Activated T-helper 1 cell treated with anti-CD3 and anti-CD28 coated beads, Interleukin-12 subunit alpha, Interleukin-12 subunit beta, Interleukin-2, Interleukin-4 antibody, amounts not matched to agents 30 ng/mL and 10 ng/mL and 1 ng/mL, durations not matched to agents 14 hours and 24 hours and 36 hours (primary cell): ENCODE results near the gene PHLDB1. TPM values are rescaled to one million over a fixed set of nuclear protein-coding genes. Genes with fewer than 3 reads are reported as not detected.
"Not testable (repeated sequence)": the region's sequence is repeated elsewhere in the genome, so short reads cannot be mapped to it uniquely, and the experiment has no call there.

Source experiments
- DNase-seq: peaks from one replicate; pipeline ENCODE4 v3.0.0; 2021; ENCODE audit warnings: low spot score
- H3K27ac Mint-ChIP-seq: one replicate; pipeline ENCODE4 v1.8.0; 2021; ENCODE audit warnings: mild to moderate bottlenecking, mixed read lengths
- H3K27me3 Mint-ChIP-seq: one replicate; pipeline ENCODE4 v1.8.0; 2022; ENCODE audit warnings: mild to moderate bottlenecking, moderate library complexity, mixed read lengths; ENCODE audit not compliant: insufficient read depth
- H3K36me3 Mint-ChIP-seq: one replicate; pipeline ENCODE4 v1.8.0; 2021; ENCODE audit warnings: low read depth, mixed read lengths
- H3K4me1 Mint-ChIP-seq: one replicate; pipeline ENCODE4 v1.8.0; 2021; ENCODE audit warnings: low read depth, mixed read lengths
- H3K4me3 Mint-ChIP-seq: one replicate; pipeline ENCODE4 v1.8.0; 2021; ENCODE audit warnings: mild to moderate bottlenecking, moderate library complexity, mixed read lengths
- H3K9me3 Mint-ChIP-seq: one replicate; pipeline ENCODE4 v1.8.0; 2021; ENCODE audit warnings: mixed read lengths
- intact Hi-C: fragments of 100-400 bp; cut with micrococcal nuclease; formaldehyde crosslinking; loops from one replicate; pipeline ENCODE4 v1.15.1; 2024
- total RNA-seq: library from RNA; stranded (reverse); gene quantifications from 2 replicates; pipeline ENCODE4 v1.2.3, GENCODE V29; 2022

Gene PHLDB1
- total RNA-seq, 1 donor from 2014 or later: 1.4 TPM

- peaks cover 23% of the 10 kb centered on the region for H3K4me1 Mint-ChIP-seq
- peak overlapping the region; percentile 83 for H3K4me3 Mint-ChIP-seq
- peak overlapping the region; percentile 69 for H3K27ac Mint-ChIP-seq
- H3K36me3 Mint-ChIP-seq: peaks cover 7% of the 10 kb centered on the region
- DNase-seq: peak; percentile 57
- H3K9me3 Mint-ChIP-seq: no peaks in the 10 kb centered on the region
- intact Hi-C loops: loop anchor here (5.0 kb wide), 1 partner anchor 319 kb away; the partner anchor contains the start of gene BCL9L
- H3K27me3 Mint-ChIP-seq: peaks cover 23% of the 10 kb centered on the region
Observed at GRCh38 chr11:118608360-118609227, 1.2 kb downstream of the PHLDB1 start.

DNA sequence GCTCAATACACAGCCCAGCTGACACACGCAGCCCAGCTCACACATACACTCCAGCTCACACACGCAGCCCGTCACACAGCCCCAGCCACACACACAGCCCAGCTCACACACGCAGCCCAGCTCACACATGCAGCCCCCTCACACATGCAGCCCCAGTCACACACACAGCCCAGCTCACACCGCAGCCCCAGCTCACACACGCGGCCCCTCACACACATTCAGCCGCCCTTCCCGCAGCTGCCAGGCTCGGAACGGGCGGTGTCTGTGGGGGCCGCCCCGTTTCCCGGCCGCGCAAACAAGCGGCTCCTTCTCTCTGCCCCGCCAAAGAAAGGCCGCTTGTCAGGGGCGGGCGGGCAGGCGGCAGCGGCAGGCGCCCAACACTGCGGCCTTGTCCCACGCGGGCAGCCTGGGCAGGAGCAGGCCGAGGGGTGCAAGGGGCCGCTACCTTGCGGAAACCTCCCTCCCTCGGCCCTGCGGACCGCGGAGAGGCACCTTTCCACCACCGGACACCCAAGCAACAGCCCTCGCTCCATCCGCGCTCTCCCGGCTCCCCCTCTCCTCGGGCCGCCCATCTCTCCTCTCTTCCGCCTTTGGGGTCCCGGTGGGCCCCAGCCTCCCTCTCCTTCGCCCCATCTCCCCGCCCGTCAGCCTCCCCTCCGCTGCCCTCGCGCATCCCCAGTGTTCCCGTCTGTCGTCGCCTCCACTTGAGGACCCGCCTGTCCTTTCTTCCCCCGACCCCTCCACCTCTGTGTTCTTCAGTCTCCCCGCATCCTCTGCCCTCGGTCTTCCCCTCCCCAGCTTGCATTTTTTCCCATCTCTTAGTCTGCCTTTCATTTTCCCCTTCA lies 2.2 kb downstream of the PHLDB1 start:
- no peak for DNase-seq
- Mint-ChIP-seq H3K4me3 (peak overlapping the region; percentile 83), H3K9me3 (no peaks in the 10 kb centered on the region), H3K27me3 (peaks cover 23% of the 10 kb centered on the region), H3K36me3 (peaks cover 5% of the 10 kb centered on the region), H3K27ac (peak overlapping the region; percentile 69), H3K4me1 (peaks cover 23% of the 10 kb centered on the region)
- intact Hi-C loops: loop anchor here (2.0 to 5.0 kb wide), 2 partner anchors 318 to 465 kb away; partner anchors contain the start of gene BCL9L

DNA sequence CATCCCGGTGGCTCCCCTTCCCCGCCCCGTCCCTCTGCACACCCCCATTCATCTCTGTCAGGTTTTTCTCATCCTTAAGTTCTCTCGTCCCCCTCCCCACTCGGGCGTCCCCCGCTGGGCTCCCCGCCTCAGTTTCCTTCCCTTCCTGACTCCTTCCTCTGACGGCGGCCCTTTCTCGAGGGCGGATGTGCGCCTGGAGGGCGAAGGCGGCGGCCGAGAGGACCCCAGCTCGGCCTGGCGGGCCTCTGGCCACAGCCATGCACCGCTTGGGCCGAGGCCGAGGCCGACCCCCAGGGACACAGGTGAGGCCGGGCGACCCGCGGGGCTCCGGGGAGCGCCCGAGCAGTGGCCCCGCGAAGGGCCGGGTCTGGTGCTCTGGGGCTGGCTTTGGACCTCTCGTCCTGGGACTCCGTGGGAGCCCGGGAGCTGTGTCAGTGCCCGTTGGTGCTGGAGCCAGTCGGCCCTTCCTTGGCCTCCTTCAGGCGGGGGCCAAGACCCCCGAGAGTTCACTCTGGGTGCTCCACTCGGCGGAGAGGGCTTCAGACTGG lies 2.9 kb downstream of the PHLDB1 start:
- peaks cover 5% of the 10 kb centered on the region for H3K36me3 Mint-ChIP-seq
- peak overlapping the region; percentile 74 for H3K4me3 Mint-ChIP-seq
- H3K27ac Mint-ChIP-seq: peak overlapping the region; percentile 67
- H3K4me1 Mint-ChIP-seq: peaks cover 23% of the 10 kb centered on the region
- intact Hi-C loops: loop anchor here (2.0 kb wide), 1 partner anchor 465 kb away; no protein-coding TSS in a partner anchor
- H3K9me3 Mint-ChIP-seq: no peaks in the 10 kb centered on the region
- H3K27me3 Mint-ChIP-seq: peaks cover 23% of the 10 kb centered on the region
- DNase-seq: no peak

DNA sequence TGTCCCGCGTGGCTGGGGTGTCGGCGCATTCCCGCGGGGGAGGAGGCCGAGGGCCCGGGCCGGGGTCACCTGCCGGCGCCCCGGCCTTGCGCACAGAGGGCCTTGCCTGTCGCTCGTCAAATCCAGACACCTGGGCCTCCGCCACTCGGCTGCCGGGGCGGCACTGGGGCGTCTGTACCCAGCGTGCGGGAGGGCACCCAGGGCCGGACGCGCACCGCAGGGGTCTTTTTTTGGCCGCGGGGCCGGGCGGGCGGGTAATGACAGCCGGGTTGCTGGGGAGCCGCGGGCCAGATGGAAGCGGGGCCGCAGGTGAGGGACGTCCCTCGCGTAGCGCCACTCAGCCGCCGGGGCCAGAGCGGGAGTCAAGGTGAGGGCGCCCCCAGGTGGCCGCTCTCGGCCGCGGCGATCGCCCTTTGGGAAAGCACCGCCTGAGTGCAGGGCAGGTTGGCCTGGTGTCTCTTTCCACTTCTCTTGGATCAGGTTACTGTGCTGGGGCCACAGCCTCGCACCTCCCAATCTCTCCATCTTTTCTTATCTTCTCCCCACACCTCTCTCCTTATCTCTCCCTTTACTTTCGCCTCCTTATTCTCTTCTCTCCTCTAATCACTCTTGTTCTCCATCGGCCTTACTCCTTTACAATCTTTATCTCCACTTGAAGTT lies 3.5 kb downstream of the PHLDB1 start:
- Mint-ChIP-seq H3K4me3 (peak overlapping the region; percentile 50), H3K27ac (no peak overlapping the region), H3K27me3 (peaks cover 23% of the 10 kb centered on the region), H3K9me3 (no peaks in the 10 kb centered on the region), H3K36me3 (peaks cover 5% of the 10 kb centered on the region), H3K4me1 (peaks cover 23% of the 10 kb centered on the region)
- intact Hi-C loops: loop anchor here (1.0 to 2.0 kb wide), 2 partner anchors 16 to 466 kb away; no protein-coding TSS in a partner anchor
- peak; percentile 73 for DNase-seq

DNA sequence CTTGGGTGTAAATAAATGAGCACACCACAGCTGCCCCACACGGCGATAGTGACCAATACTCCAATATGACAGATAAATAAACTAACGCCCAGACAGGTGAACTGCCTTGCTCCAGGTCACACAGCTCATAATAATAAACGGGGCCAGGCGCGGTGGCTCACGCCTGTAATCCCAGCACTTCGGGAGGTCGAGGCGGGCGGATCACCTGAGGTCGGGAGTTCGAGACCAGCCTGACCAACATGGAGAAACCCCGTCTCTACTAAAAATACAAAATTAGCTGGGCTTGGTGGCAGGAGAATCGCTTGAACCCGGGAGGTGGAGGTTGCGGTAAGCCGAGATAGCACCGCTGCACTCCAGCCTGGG lies 4.0 kb downstream of the PHLDB1 start:
- not testable (repeated sequence) for DNase-seq, H3K27ac Mint-ChIP-seq, H3K9me3 Mint-ChIP-seq, H3K36me3 Mint-ChIP-seq
- Mint-ChIP-seq H3K4me3 (peak overlapping the region; percentile 50), H3K4me1 (peaks cover 23% of the 10 kb centered on the region), H3K27me3 (peaks cover 23% of the 10 kb centered on the region)
- intact Hi-C loops: loop anchor here (1.0 to 2.0 kb wide), 2 partner anchors 16 to 467 kb away; no protein-coding TSS in a partner anchor

GRCh38 chr11:118612378-118612777 lies 5.0 kb downstream of the PHLDB1 start:
- intact Hi-C loops: no loop called here
- H3K4me1 Mint-ChIP-seq: peaks cover 23% of the 10 kb centered on the region

DNA sequence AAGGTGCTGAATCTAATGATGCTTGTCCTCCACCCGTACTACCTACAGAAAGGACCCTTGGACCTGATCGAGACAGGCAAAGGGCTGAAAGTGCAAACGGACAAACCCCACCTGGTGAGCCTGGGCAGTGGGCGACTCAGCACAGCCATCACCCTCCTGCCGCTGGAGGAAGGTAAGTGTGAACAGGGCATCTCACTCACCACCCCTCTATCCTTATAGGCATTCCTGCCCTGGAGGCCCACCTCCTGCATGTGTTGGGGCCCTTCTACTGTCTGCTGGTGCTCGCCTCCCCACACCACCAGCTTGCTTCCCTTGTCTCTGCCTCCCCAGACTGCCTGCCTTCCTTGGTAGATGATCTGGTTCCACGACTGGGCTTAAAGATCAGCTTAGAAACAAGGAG lies 7.1 kb downstream of the PHLDB1 start:
- H3K4me3 Mint-ChIP-seq: no peak overlapping the region
- intact Hi-C loops: no loop called here
- H3K9me3 Mint-ChIP-seq: no peaks in the 10 kb centered on the region
- no peak for DNase-seq
- no peaks in the 10 kb centered on the region for H3K36me3 Mint-ChIP-seq
- H3K4me1 Mint-ChIP-seq: peaks cover 14% of the 10 kb centered on the region
- no peak overlapping the region for H3K27ac Mint-ChIP-seq
- peaks cover 12% of the 10 kb centered on the region for H3K27me3 Mint-ChIP-seq

More at GRCh38 chr11:118612378-118612777, 5.0 kb downstream of the PHLDB1 start:
- peaks cover 18% of the 10 kb centered on the region for H3K27me3 Mint-ChIP-seq
- H3K27ac Mint-ChIP-seq: no peak overlapping the region
- no peak overlapping the region for H3K4me3 Mint-ChIP-seq
- no peaks in the 10 kb centered on the region for H3K9me3 Mint-ChIP-seq
- no peak for DNase-seq
- peaks cover 3% of the 10 kb centered on the region for H3K36me3 Mint-ChIP-seq

DNA sequence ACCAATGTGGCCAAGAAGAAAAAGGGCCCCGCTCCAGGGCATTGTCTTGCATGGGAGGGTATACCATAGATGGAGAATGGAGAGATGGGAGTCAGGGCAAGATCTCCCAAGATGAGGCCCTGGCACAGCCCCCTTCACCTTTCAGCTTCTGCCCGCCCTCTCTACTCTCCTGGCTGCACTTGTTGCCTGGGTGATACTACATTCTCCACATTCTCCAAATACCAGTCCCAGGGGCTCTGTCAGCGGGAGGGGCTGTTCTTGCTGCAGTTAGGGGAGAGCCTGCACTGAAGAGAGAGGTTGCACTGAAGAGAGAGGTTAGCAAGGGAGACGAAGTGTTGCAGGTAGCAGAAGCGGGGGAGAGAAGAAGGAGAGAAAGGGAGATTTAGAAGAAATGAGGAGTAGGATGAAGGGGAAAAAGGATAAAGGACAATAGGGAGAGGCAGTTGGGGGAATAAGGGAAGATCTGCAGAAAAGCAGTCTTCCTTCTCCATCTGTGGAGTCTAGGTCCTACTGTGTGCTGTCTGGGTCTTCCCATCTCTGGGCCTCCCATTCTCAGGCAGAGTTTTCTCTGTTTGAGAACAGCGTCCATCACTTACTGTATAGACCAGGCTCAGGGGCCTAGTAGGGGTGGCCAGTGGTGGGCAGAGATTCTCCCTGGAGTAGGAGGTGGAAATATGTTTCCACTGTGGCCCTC lies 8.0 kb downstream of the PHLDB1 start:
- Mint-ChIP-seq H3K9me3 (no peaks in the 10 kb centered on the region), H3K27ac (no peak overlapping the region), H3K4me1 (peaks cover 13% of the 10 kb centered on the region), H3K4me3 (no peak overlapping the region), H3K36me3 (no peaks in the 10 kb centered on the region), H3K27me3 (peaks cover 10% of the 10 kb centered on the region)
- no peak for DNase-seq
- intact Hi-C loops: no loop called here

DNA sequence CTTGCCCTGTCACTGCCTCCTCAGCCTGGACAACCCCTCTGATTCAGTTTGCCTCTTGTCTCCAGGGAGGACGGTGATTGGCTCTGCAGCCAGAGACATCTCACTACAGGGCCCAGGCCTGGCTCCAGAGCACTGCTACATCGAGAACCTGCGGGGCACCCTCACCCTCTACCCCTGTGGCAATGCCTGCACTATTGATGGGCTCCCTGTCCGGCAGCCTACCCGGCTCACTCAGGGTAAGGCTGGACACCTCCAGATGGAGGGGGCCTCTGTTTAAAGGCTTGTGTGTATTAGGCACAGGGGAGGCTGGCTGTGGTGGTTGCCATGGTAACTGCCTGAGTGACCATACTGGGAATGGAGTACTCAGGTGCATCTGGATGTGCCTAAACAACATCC lies 8.6 kb downstream of the PHLDB1 start:
- H3K36me3 Mint-ChIP-seq: no peaks in the 10 kb centered on the region
- peaks cover 14% of the 10 kb centered on the region for H3K4me1 Mint-ChIP-seq
- intact Hi-C loops: no loop called here
- no peak for DNase-seq
- no peak overlapping the region for H3K4me3 Mint-ChIP-seq
- no peaks in the 10 kb centered on the region for H3K9me3 Mint-ChIP-seq
- H3K27me3 Mint-ChIP-seq: peaks cover 14% of the 10 kb centered on the region
- H3K27ac Mint-ChIP-seq: no peak overlapping the region

GRCh38 chr11:118618115-118618990 lies 10.9 kb downstream of the PHLDB1 start:
- Mint-ChIP-seq H3K4me1 (peaks cover 11% of the 10 kb centered on the region), H3K36me3 (no peaks in the 10 kb centered on the region), H3K27ac (no peak overlapping the region), H3K4me3 (no peak overlapping the region), H3K27me3 (peaks cover 17% of the 10 kb centered on the region), H3K9me3 (no peaks in the 10 kb centered on the region)
- no peak for DNase-seq
- intact Hi-C loops: no loop called here

- Mint-ChIP-seq H3K27ac (no peak overlapping the region), H3K4me1 (peaks cover 11% of the 10 kb centered on the region), H3K4me3 (no peak overlapping the region), H3K36me3 (no peaks in the 10 kb centered on the region), H3K27me3 (peaks cover 17% of the 10 kb centered on the region), H3K9me3 (no peaks in the 10 kb centered on the region)
- DNase-seq: no peak
- intact Hi-C loops: no loop called here
Observed at GRCh38 chr11:118618991-118619375, 11.6 kb downstream of the PHLDB1 start.
